CD1c-positive myeloid dendritic cell (primary cell): ENCODE results near the gene FBF1.
"Not testable (repeated sequence)": the region's sequence is repeated elsewhere in the genome, so short reads cannot be mapped to it uniquely, and the experiment has no call there.

Experiments used
- DNase-seq: peaks from one replicate; pipeline ENCODE4 v3.0.0-alpha.2; 2016; ENCODE audit errors: extremely low spot score

The FBF1 gene

GRCh38 chr17:75895370-75896155 is 45.3 kb downstream of the FBF1 start:
- peak; percentile 42 for DNase-seq

- no peak for DNase-seq
These were observed 46.7 kb downstream of the FBF1 start for GRCh38 chr17:75894049-75894733.

DNA sequence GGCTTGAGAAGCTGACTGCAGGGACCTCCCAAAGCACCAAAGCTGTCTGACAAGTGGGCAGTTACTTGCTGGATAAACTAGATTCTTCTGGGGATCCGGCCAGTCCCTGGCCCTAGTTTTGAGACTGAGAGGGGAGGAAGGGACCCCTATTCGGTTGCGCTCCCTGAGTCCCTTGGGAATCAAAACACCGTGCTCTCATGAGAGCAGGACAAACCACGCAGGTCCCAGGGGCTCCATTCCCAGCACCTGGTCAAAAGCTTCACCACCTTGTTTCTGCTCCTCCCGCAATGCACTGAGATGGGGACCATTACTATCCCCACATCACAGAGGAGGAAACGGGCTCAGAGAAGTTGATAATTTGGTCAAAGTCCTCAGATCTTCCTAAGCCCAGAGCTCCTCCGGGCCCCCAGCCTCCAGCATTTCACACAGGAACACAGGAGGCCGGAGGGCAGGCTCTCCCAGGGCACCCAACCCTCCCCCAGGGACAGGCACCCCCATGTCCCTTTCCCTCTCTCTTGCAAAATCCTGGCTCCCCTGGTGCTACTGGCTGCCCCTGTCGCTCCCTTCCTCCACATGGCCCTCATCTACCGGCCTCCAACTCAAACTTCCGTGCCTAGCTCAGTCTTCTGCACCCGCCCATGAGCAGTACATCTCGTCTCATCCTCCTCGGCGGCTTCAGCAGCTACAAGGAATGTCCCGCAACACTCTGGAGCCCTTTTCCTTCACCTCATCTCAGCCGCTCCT is 47.4 kb downstream of the FBF1 start:
- no peak for DNase-seq

DNA sequence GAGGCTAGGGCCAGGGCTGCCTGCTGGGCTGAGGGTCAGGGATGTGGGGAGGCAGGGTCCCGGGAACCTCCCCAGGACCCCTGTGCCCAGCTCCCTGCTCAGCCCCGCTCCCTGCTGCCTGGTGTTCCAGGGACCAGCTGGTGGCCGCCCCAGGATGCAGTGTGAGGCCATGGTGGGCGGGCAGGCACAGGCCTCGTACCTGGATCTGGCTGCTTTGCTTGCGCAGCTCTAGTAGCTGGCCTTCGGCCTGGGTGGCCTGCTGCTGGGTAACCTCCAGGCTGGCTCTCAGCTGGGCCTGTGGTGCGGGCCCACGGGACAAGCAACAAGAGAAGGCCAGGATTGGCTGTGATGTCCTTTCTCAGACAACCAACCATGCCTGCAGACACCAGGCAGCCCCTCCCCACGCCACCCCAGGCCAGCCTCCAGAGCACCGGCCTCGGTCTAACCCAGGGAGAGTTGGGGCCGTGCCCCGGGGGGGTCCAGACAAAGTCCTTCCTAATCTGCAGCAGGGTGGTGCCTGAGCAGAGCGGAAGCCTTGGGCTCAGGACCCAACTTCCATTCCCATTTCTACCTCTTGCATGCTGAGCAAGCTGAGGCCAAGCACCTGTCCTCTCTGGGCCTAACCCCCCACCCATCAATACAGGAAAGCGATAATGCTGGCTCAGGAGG is 48.2 kb downstream of the FBF1 start:
- no peak for DNase-seq

DNA sequence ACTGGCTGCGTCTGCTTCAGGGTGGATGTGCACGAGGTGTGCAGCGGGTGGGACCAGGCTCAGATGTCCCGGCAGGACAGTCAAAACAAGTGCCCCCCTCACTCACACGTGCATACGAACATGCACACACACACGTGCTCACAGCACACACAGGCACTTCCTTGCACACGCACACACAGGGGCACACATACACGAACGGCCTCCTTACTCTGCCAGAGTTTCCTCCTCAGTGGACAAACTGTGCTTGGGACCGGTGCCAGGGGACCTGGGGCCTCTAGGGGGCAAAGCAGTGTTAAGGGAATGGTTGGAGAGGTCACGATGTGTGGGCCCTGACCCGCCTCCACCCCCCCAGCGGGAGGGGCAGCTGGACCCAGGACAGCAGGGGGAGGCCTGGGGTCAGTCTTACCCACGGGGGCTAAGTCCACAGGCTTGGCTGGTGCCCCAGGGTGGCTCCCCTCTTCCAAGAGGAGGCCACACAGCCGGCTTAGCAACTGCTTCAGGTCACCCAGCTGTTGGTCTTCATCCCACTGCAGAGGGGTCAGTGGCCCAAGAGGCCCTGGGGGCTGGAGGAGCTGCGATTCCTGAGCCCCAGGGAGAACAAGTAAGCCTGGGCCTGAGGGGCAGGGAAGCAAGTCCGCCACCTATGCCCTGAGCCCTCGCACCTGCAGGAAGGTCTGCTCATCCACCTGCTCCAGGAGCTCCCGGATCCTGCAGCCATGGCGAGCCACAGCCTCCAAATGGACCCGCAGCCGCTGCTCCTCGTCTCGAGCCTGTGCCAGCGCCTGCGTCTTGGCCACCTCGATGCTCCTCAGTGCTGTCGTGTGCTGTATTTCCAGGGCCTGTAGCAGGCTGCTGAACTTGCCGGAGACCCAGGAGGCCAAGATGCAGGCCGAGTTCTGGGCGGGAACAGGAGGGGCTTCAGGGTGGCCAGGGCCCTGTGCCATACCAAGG is 49.0 kb downstream of the FBF1 start:
- no peak for DNase-seq

DNA sequence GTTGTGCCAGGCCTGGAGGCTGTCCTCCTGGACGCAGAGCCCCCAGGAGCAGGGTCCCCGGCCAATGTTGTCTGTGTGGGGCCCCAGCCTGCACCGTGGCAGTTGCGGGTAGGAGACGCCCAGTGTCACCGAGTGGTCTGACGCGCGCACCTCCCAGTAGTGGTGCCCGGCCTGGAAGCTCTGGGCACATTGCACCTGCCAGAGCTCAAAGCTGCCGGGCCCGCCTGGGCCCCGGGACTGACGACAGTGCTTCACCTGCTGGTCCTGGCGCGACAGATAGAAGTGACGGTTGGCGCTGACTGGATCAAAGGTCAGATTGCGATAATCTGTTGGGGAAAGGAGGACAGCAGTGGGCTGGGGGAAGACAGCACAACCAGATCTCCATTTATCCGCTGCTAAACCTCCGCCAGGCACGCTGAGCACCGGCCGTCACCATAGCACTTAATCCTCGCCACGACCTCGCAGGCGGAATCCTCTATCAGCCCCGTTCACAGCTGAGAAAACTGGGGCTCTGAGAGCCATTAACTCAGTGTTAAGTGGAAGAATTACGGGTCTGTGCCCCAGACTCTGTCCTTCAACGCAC is 49.7 kb downstream of the FBF1 start:
- DNase-seq, result no peak

- no peak for DNase-seq
These were observed 51.4 kb downstream of the FBF1 start for GRCh38 chr17:75889454-75889853.

- no peak for DNase-seq
These were observed 52.4 kb downstream of the FBF1 start for GRCh38 chr17:75888484-75888883.

DNA sequence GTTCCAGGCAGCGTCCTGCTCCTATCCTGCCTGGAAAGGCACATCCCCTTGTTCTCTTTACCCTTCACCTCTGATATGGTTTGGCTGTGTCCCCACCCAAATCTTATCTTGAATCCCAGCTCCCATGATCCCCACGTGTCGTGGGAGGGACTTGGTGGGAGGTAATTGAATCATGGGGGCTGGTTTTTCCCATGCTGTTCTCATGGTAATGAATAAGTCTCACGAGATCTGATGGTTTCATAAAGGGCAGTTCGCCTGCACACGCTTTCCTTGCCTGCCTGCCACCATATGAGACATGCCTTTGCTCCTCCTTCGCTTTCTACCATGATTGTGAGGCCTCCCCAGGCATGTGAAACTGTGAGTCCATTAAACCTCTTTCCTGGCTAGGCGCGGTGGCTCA is 55.0 kb downstream of the FBF1 start:
- DNase-seq, result not testable (repeated sequence)

GRCh38 chr17:75885431-75885830 is 55.4 kb downstream of the FBF1 start:
- DNase-seq, result peak; percentile 32

- no peak for DNase-seq
These were observed 59.0 kb downstream of the FBF1 start for GRCh38 chr17:75881678-75882454.

DNA sequence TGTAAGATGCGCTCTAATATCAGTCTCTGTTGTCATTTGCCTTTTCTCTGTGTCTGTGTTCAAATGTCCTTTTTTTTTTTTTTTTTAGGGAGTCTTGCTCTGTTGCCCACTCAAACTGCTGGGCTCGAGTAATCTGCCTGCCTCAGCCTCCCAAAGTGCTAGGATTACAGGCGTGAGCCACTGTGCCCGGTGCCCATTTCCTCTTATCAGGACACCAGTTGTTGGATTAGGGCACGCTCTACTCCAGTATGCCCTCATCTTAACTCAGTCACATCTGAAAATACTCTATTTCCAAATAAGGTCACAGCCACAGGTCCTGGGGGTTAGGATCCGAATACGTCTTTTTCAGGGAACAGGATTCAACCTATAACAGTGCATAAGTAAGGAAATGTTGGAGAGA is 60.6 kb downstream of the FBF1 start:
- DNase-seq, result no peak

- DNase-seq, result peak; percentile 42
These were observed 62.5 kb downstream of the FBF1 start, which contains the start of gene TRIM47 for GRCh38 chr17:75878174-75878998. Gene TRIM47 (minus strand): TSS chr17:75878581. CDS start chr17:75878548, 33 bp downstream.

DNA sequence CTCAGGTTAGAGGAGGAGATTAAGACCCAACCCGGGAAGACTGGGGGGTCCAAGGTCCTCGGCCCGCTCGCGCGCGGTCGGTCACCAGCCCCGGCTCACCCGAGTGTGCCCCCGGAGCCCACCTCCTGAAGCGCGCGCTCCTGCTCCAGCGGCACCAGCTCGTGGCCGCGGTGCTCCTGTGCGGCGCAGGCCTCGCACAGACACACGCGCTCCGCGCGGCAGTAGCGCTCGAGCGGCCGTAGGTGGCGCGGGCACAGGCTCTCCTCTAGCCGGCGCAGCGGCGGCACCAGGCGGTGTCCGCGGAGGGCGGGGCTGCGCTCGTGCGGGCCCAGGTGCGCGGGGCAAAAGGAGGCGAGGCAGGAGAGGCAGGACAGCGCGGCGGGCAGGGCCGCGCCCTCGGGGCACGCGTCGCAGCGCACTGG is 63.1 kb downstream of the FBF1 start:
- peak; percentile 65 for DNase-seq

DNA sequence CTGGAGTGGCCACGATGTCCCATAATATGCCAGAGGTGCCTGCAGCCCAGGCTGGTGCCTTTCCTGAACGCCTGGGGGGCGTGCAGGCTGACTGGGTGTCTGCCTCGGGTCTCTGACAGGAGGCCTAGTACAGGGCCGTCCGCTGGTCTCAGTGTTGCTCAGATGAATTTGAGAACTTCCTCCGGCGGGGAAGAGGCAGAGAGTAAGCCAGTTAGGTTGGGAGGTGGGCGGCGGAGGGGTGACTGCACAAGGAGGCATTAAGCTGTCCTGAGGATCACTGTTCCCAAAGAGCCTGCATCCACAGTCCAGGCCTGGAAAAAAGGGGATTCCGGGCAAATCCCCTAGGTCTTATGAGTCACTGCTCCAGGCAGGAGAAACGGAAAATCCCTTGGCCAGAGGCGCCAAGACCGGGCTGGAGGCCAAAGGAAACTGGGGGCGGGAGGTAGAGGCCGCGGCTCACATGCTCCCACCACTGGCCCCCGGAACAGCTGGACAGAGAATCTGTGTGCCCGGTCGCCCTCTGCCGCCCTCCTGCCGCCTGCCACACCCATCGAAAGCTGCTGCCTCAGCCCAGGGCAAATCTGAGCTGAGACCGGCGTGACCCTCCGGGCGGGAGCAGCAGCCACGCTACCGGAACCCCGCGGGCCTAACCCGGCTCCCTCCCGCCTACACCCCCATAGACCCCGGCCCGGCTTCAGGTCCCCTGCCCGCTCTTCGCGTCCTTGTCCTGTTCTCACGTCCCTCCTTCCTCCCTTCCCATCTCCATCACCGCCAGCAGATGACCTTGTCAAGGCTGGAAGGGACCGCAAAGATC is 63.7 kb downstream of the FBF1 start:
- peak; percentile 66 for DNase-seq

GRCh38 chr17:75876190-75876937 is 64.5 kb downstream of the FBF1 start:
- DNase-seq, result no peak

- DNase-seq, result no peak
These were observed 65.0 kb downstream of the FBF1 start for GRCh38 chr17:75875940-75876189.
